Breast epithelium (tissue), 4 donors: ENCODE results near the gene SRL. TPM values are rescaled to one million over a fixed set of nuclear protein-coding genes. Genes with fewer than 3 reads are reported as not detected.

Experiments
- DNase-seq, 2 donors: peaks; one replicate each; pipeline ENCODE4 v3.0.0-alpha.2; 2019; ENCODE audit warnings: low spot score in 2 of 2
- H3K27ac ChIP-seq, 2 donors: fragments of 200-600 bp; sonication (generic) in 1 of 2; one replicate each; pipeline ENCODE4 v1.5.1; 2016 to 2019; ENCODE audit warnings: mild to moderate bottlenecking in 1 of 2
- H3K27me3 ChIP-seq, 2 donors: fragments of 200-600 bp; sonication (generic) in 1 of 2; one replicate each; pipeline versions ENCODE4 v1.5.1 to v1.6.0; 2017 to 2019; ENCODE audit warnings: control low read depth in 1 of 2, mild to moderate bottlenecking in 1 of 2
- H3K36me3 ChIP-seq: fragments of 200-600 bp; one replicate; pipeline ENCODE4 v1.5.1; 2019
- H3K4me1 ChIP-seq, 2 donors: fragments of 200-600 bp; sonication (generic); one replicate each; pipeline ENCODE4 v1.5.1; 2016 to 2019; ENCODE audit warnings: control low read depth in 1 of 2
- H3K4me3 ChIP-seq, 3 donors: fragments of 200-600 bp; sonication (generic); 1 replicate in 2 of 3; 2 replicates in 1 of 3; pipeline ENCODE4 v1.5.1; 2016 to 2019; ENCODE audit warnings: mild to moderate bottlenecking in 3 of 3, moderate library complexity in 2 of 3
- H3K9me3 ChIP-seq, 2 donors: fragments of 200-600 bp; sonication (generic) in 1 of 2; one replicate each; pipeline ENCODE4 v1.5.1; 2016 to 2019; ENCODE audit warnings: control low read depth in 1 of 2
- CTCF ChIP-seq, 3 donors: fragments of 450-650 bp; IDR thresholded peaks; one replicate each; pipeline ENCODE4 v1.5.1; 2016 to 2017; ENCODE audit warnings: antibody characterized with exemption in 3 of 3, mild to moderate bottlenecking in 3 of 3, moderate library complexity in 3 of 3
- POLR2A ChIP-seq: fragments of 450-650 bp; IDR thresholded peaks from one replicate; pipeline ENCODE4 v1.6.1; 2016; ENCODE audit warnings: antibody characterized with exemption, mild to moderate bottlenecking, moderate library complexity
- POLR2AphosphoS5 ChIP-seq, 3 donors: sonication (generic); formaldehyde crosslinking; IDR thresholded peaks; one replicate each; pipeline ENCODE4 v1.6.1; 2017; ENCODE audit warnings: antibody characterized with exemption in 3 of 3
- intact Hi-C: fragments of 100-400 bp; cut with DNase I; formaldehyde crosslinking; loops from one replicate; pipeline ENCODE4 v1.15.1; 2023; ENCODE audit warnings: low total_unique reads
- total RNA-seq, 3 donors: library from RNA; depleted of rRNA; stranded (reverse); fragments of >200 nt; gene quantifications; one replicate each; pipeline ENCODE4 v1.1.0, GENCODE V29; 2016

SRL gene
- total RNA-seq, 3 donors from 2014 or later: 0.32 to 0.98 (median 0.44) TPM

GRCh38 chr16:4232541-4233386 lies 9.1 kb downstream of the SRL start:
- no peak for TF ChIP-seq POLR2AphosphoS5 (IDR thresholded peaks at IDR 0.05)
- no peak for TF ChIP-seq CTCF (IDR thresholded peaks at IDR 0.05)
- TF ChIP-seq POLR2A: no peak
- DNase-seq: no peak
- H3K36me3 ChIP-seq: no peaks in the 10 kb centered on the region
- no peaks in the 10 kb centered on the region for H3K9me3 ChIP-seq
- no peaks in the 10 kb centered on the region for H3K27me3 ChIP-seq
- no peak overlapping the region for H3K4me3 ChIP-seq
- no peaks in the 10 kb centered on the region for H3K4me1 ChIP-seq
- intact Hi-C loops: no loop called here
- no peak overlapping the region for H3K27ac ChIP-seq

GRCh38 chr16:4231886-4232285 lies 10.0 kb downstream of the SRL start:
- no peaks in the 10 kb centered on the region for H3K27me3 ChIP-seq
- H3K36me3 ChIP-seq: no peaks in the 10 kb centered on the region
- intact Hi-C loops: no loop called here
- no peak for TF ChIP-seq CTCF (IDR thresholded peaks at IDR 0.05)
- no peak for TF ChIP-seq POLR2AphosphoS5 (IDR thresholded peaks at IDR 0.05)
- TF ChIP-seq POLR2A: no peak
- H3K4me1 ChIP-seq: no peaks in the 10 kb centered on the region
- no peaks in the 10 kb centered on the region for H3K9me3 ChIP-seq
- H3K4me3 ChIP-seq: no peak overlapping the region
- no peak for DNase-seq
- no peak overlapping the region for H3K27ac ChIP-seq

- TF ChIP-seq POLR2A (no peak), POLR2AphosphoS5 (IDR thresholded peaks at IDR 0.05) (no peak), CTCF (IDR thresholded peaks at IDR 0.05) (no peak)
- H3K27ac ChIP-seq: no peak overlapping the region
- no peaks in the 10 kb centered on the region for H3K36me3 ChIP-seq
- no peak for DNase-seq
- no peaks in the 10 kb centered on the region for H3K9me3 ChIP-seq
- no peaks in the 10 kb centered on the region for H3K27me3 ChIP-seq
- H3K4me3 ChIP-seq: no peak overlapping the region
- H3K4me1 ChIP-seq: no peaks in the 10 kb centered on the region
- intact Hi-C loops: no loop called here
Observed at GRCh38 chr16:4231367-4231766, 10.5 kb downstream of the SRL start.

- no peak overlapping the region for H3K27ac ChIP-seq
- no peaks in the 10 kb centered on the region for H3K36me3 ChIP-seq
- TF ChIP-seq CTCF (IDR thresholded peaks at IDR 0.05) (no peak), POLR2A (no peak), POLR2AphosphoS5 (IDR thresholded peaks at IDR 0.05) (no peak)
Observed at GRCh38 chr16:4227040-4227332, 14.9 kb downstream of the SRL start.

GRCh38 chr16:4226251-4227039 lies 15.4 kb downstream of the SRL start:
- Histone ChIP-seq H3K36me3 (no peaks in the 10 kb centered on the region), H3K4me1 (no peaks in the 10 kb centered on the region), H3K9me3 (no peaks in the 10 kb centered on the region), H3K27me3 (no peaks in the 10 kb centered on the region), H3K4me3 (no peak overlapping the region), H3K27ac (no peak overlapping the region)
- no peak for TF ChIP-seq POLR2AphosphoS5 (IDR thresholded peaks at IDR 0.05)
- TF ChIP-seq CTCF (IDR thresholded peaks at IDR 0.05): no peak
- no peak for TF ChIP-seq POLR2A
- no peak for DNase-seq
- intact Hi-C loops: no loop called here

More at GRCh38 chr16:4227040-4227332, 14.9 kb downstream of the SRL start:
- Histone ChIP-seq H3K9me3 (no peaks in the 10 kb centered on the region), H3K27me3 (no peaks in the 10 kb centered on the region), H3K4me3 (no peak overlapping the region), H3K4me1 (no peaks in the 10 kb centered on the region)
- intact Hi-C loops: no loop called here
- DNase-seq: no peak
